HepG2 (cell line): ENCODE data around the gene MORN5.

Experiments
- ZFP36 ChIP-seq: fragments of 150-350 bp; IDR thresholded peaks from 2 replicates; pipeline ENCODE4 v1.6.1; 2018; ENCODE audit warnings: borderline replicate concordance, low read length, low read depth; ENCODE audit not compliant: partially characterized antibody
- ZNF263 ChIP-seq: sonication (generic); formaldehyde crosslinking; IDR thresholded peaks from 2 replicates; pipeline ENCODE4 v1.4.0; 2020; ENCODE audit warnings: missing genetic modification reagents
- ZNF710 ChIP-seq: sonication (generic); formaldehyde crosslinking; IDR thresholded peaks from 2 replicates; pipeline ENCODE4 v1.5.0; 2020; ENCODE audit warnings: mild to moderate bottlenecking, missing genetic modification reagents, borderline replicate concordance

DNA sequence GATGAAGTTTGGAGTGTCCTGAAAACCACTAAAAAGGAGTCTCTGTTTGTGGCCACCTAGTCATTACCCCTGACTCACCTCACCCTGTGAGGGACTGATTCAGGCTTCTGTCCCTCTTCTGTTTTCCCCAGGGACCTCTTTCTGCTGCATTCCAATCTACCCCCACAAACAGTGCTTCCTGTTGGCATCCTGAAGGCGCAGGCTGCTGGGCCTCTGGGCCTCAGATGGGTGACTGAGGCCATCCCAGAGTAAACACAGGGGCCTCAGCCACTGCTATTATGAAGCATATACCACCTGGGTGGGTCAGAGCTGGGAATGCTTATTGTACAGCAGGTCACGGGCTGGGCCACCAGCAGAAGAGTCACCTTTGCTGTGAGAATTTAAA, 20.0 kb downstream of the MORN5 start:
- TF ChIP-seq ZFP36, result no peak
- TF ChIP-seq ZNF263 (CRISPR knock-in tag), result no peak
- no peak for TF ChIP-seq ZNF710 (CRISPR knock-in tag)
